Measurements from ENCODE around the gene ST3GAL3.

ST3GAL3 gene

DNA sequence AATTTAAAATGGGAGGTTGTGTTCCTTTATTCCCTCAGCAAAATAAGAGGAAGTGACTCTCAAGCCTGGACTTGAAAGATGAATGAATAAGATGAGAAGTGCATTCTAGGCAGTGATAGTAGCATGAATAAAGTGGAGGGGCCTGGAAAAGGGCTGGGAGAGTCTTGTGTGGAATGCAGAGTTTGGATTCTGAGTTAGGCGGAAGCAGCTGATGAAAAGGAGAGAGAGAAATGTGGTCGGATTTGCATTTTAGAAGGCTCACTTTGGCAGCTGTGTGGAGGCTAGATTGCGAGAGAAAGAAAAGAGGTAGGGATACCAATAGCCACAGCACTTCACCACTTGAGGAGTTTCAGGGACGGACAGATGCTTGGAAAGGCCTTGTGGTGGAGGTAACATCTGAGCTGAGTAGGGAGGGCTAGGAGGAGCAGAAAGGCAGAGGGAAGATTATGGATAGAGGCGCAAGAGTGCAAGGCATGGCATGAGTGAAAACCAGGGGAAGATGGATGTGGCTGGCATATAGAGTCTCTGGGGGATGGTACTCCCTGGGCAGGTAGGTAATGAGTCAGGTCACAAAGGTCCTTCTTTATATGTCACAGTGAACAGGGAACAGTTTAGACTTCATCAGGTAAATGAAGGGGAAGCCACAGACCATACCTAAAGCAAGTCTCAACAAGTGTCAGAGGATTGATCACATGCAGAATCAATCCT lies 59.6 kb downstream of the ST3GAL3 start:
- no peaks in the 10 kb centered on the region for H3K4me1 ChIP-seq (ENCODE audit: insufficient read depth, low read length)
- ATAC-seq (ENCODE audit: insufficient read depth, low read depth) (no peak), DNase-seq (no peak)
- no peak overlapping the region for H3K9ac ChIP-seq (ENCODE audit: low read depth, low read length)
- peaks cover 3% of the 10 kb centered on the region for H3K79me2 ChIP-seq (ENCODE audit: insufficient read depth, low read length)
- peaks cover 3% of the 10 kb centered on the region; the same call in 1 of the 2 replicates for H4K20me1 ChIP-seq (ENCODE audit: insufficient read depth, low read length)
- H3K36me3 ChIP-seq (ENCODE audit: insufficient read depth, low read length): no peaks in the 10 kb centered on the region
- H3K9me3 ChIP-seq (ENCODE audit: insufficient read depth, low read length, severe bottlenecking): no peaks in the 10 kb centered on the region
- TF ChIP-seq EZH2 (IDR thresholded peaks at IDR 0.05; ENCODE audit: borderline replicate concordance, low read depth, low read length, severe bottlenecking) (no peak), CTCF (IDR thresholded peaks at IDR 0.05; ENCODE audit: borderline replicate concordance, extremely low read depth, low read length, poor library complexity, severe bottlenecking) (no peak)
- no peak overlapping the region for H2AFZ ChIP-seq (ENCODE audit: low read depth, low read length)
- no peak overlapping the region for H3K4me2 ChIP-seq (ENCODE audit: insufficient read depth, low read length)
- H3K4me3 ChIP-seq (ENCODE audit: low read depth in 1 of 2, low read length in 2 of 2): no peak overlapping the region
- H3K27me3 ChIP-seq (ENCODE audit: insufficient read depth, low read length, poor library complexity): no peaks in the 10 kb centered on the region
- no peak overlapping the region for H3K27ac ChIP-seq (ENCODE audit: low read length)

DNA sequence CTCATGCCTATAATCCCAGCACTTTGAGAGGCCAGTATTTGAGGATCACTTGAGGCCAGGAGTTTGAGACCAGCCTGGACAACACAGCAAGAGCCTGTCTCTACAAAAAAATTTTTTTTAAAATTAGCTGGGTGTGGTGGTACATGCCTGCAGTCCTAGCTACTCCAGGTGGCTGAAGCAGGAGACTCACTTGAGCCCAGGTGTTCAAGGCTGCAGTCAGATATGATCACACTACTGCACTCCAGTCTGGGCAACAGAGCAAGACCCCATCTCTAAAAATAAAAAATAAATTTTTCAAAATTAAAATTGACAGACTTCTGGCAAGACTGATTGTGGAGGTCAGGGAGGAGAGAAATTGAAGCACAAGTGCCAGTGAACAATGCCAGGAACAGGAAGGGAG lies 60.8 kb downstream of the ST3GAL3 start:
- H3K27me3 ChIP-seq (ENCODE audit: insufficient read depth, low read length, poor library complexity): no peaks in the 10 kb centered on the region
- H3K4me2 ChIP-seq (ENCODE audit: insufficient read depth, low read length): no peak overlapping the region
- peaks cover 3% of the 10 kb centered on the region for H3K79me2 ChIP-seq (ENCODE audit: insufficient read depth, low read length)
- no peaks in the 10 kb centered on the region for H3K4me1 ChIP-seq (ENCODE audit: insufficient read depth, low read length)
- H4K20me1 ChIP-seq (ENCODE audit: insufficient read depth, low read length): 0 out of 2 replicates have a peak, but pooled peaks cover 3% of the 10 kb centered on the region
- ATAC-seq (ENCODE audit: insufficient read depth, low read depth) (no peak), DNase-seq (no peak)
- H3K9ac ChIP-seq (ENCODE audit: low read depth, low read length): no peak overlapping the region
- H3K9me3 ChIP-seq (ENCODE audit: insufficient read depth, low read length, severe bottlenecking): no peaks in the 10 kb centered on the region
- no peak overlapping the region for H2AFZ ChIP-seq (ENCODE audit: low read depth, low read length)
- no peak for TF ChIP-seq CTCF (IDR thresholded peaks at IDR 0.05; ENCODE audit: borderline replicate concordance, extremely low read depth, low read length, poor library complexity, severe bottlenecking)
- no peak for TF ChIP-seq EZH2 (IDR thresholded peaks at IDR 0.05; ENCODE audit: borderline replicate concordance, low read depth, low read length, severe bottlenecking)
- no peak overlapping the region for H3K4me3 ChIP-seq (ENCODE audit: low read depth in 1 of 2, low read length in 2 of 2)
- H3K27ac ChIP-seq (ENCODE audit: low read length): no peak overlapping the region
- H3K36me3 ChIP-seq (ENCODE audit: insufficient read depth, low read length): no peaks in the 10 kb centered on the region

DNA sequence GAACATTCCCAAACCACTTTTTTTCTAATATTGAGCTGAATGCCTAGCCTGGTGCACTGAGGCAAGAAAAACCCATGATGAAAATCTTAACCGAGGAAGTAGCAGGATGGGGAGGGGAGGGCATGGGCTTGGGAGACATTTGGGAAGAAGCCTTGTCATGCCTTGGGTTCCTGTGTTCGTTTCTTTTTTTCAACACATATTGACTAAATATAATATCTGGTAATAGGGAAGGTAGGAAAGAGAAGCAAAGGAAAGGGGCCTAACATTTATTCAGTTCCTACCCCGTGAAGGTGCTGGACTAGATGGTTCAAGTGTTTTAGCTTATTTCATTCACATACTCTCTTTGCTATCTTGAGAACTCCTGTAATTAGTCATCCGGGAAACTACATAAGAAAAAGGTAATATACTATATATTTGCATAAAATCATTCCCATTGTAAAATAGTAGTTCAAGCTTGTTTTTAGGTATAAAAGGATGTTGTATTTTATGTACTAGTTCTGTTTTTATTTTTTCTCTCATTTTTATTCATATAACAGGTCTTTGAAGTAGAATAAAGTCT lies 62.1 kb downstream of the ST3GAL3 start:
- Histone ChIP-seq H3K4me1 (ENCODE audit: insufficient read depth, low read length) (no peaks in the 10 kb centered on the region), H2AFZ (ENCODE audit: low read depth, low read length) (no peak overlapping the region), H4K20me1 (ENCODE audit: insufficient read depth, low read length) (0 out of 2 replicates have a peak, but pooled peaks cover 2% of the 10 kb centered on the region), H3K9me3 (ENCODE audit: insufficient read depth, low read length, severe bottlenecking) (no peaks in the 10 kb centered on the region), H3K27me3 (ENCODE audit: insufficient read depth, low read length, poor library complexity) (no peaks in the 10 kb centered on the region), H3K36me3 (ENCODE audit: insufficient read depth, low read length) (0 out of 2 replicates have a peak, but pooled peaks cover under 1% of the 10 kb centered on the region), H3K79me2 (ENCODE audit: insufficient read depth, low read length) (peaks cover 3% of the 10 kb centered on the region), H3K27ac (ENCODE audit: low read length) (no peak overlapping the region), H3K4me2 (ENCODE audit: insufficient read depth, low read length) (no peak overlapping the region), H3K4me3 (ENCODE audit: low read depth in 1 of 2, low read length in 2 of 2) (no peak overlapping the region), H3K9ac (ENCODE audit: low read depth, low read length) (no peak overlapping the region)
- ATAC-seq (ENCODE audit: insufficient read depth, low read depth): no peak
- no peak for DNase-seq
- TF ChIP-seq CTCF (IDR thresholded peaks at IDR 0.05; ENCODE audit: borderline replicate concordance, extremely low read depth, low read length, poor library complexity, severe bottlenecking) (no peak), EZH2 (IDR thresholded peaks at IDR 0.05; ENCODE audit: borderline replicate concordance, low read depth, low read length, severe bottlenecking) (no peak)

Data from DND-41 (cell line).